Activated CD8-positive, alpha-beta T cell treated with anti-CD3 and anti-CD28 coated beads for 36 hours (primary cell): ENCODE measurements around the gene TCF25. TPM values are rescaled to one million over a fixed set of nuclear protein-coding genes. Genes with fewer than 3 reads are reported as not detected.

ENCODE experiments used
- ATAC-seq: fragments of 200-7000 bp; cut with Tn5 transposase; one replicate; pipeline ENCODE4 v1.10.0; 2021; ENCODE audit warnings: mild to moderate bottlenecking, moderate library complexity
- CTCF ChIA-PET: fragments of 350-600 bp; sonication (Branson Sonifier 250); formaldehyde crosslinking; loops from one replicate; lab custom pipeline; 2021; ENCODE audit warnings: antibody characterized with exemption; lab: Charles Lee
- POLR2A ChIA-PET: fragments of 350-600 bp; sonication (Branson Sonifier 250); formaldehyde crosslinking; loops from one replicate; lab custom pipeline; 2021; ENCODE audit warnings: antibody characterized with exemption; lab: Charles Lee
- DNase-seq: peaks from one replicate; pipeline ENCODE4 v3.0.0-alpha.2; 2020
- H3K27ac Mint-ChIP-seq: one replicate; pipeline ENCODE4 v1.8.0; 2021; ENCODE audit warnings: mild to moderate bottlenecking, mixed read lengths
- H3K27me3 Mint-ChIP-seq: one replicate; pipeline ENCODE4 v1.8.0; 2021; ENCODE audit warnings: mixed read lengths
- H3K36me3 Mint-ChIP-seq: one replicate; pipeline ENCODE4 v1.8.0; 2021; ENCODE audit warnings: low read depth, mixed read lengths
- H3K4me1 Mint-ChIP-seq: one replicate; pipeline ENCODE4 v1.8.0; 2021; ENCODE audit warnings: low read depth, mixed read lengths
- H3K4me3 Mint-ChIP-seq: one replicate; pipeline ENCODE4 v1.8.0; 2021; ENCODE audit warnings: mild to moderate bottlenecking, moderate library complexity, mixed read lengths
- H3K9me3 Mint-ChIP-seq: one replicate; pipeline ENCODE4 v1.8.0; 2021; ENCODE audit warnings: mixed read lengths
- intact Hi-C: fragments of 100-400 bp; cut with micrococcal nuclease; formaldehyde crosslinking; loops from one replicate; pipeline ENCODE4 v1.10.0; 2022
- total RNA-seq, 2 experiments: library from RNA; stranded (reverse); gene quantifications; one replicate each; pipeline ENCODE4 v1.2.3, GENCODE V29; 2021
- TF ChIP-seq, protein P1 (sequence below): fragments of 200-600 bp; IDR thresholded peaks from one replicate; pipeline ENCODE4 v1.8.0; 2022; ENCODE audit warnings: antibody characterized with exemption, mild to moderate bottlenecking

The TCF25 gene
- total RNA-seq, 2 experiments from 2014 or later: 138 to 149 TPM

DNA sequence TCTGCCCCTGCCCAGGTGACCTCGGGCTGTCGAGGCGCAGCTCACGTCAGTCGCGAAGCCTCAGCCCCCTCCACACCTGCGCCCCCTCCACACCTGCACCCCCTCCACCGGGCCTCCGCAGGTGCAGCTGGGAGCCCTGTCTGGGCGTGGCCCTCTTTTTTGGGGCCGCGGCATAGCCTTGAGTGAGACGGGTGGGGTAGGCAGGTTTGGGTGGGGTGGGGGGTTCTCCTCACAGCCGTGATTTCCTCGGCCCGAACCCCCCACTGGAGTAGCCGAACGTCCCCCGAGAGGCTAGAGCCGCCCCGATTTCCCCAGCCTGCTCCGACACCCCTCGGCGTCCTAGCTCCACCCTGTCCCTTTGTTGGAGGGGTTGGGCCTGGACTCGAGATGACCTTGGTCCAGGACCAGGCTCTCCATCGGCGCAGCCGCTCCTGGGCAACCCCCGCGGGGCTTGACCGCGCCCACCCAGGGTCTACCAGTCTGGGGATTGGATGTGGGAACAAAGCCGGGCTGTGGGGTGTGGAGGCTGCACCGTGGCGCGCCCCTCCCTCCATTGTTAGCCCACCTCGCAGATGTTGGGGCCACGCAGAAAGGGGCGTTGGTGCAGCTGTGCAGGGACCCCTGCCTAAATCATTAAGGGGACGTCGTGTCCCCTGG, 50.4 kb downstream of the TCF25 start:
- H3K9me3 Mint-ChIP-seq: no peaks in the 10 kb centered on the region
- intact Hi-C loops: no loop called here
- no peak overlapping the region for H3K4me3 Mint-ChIP-seq
- POLR2A ChIA-PET: interaction anchor here (0.9 kb wide), 1 partner anchor 48 kb away, joined by 3 read pairs; no protein-coding TSS in a partner anchor
- no peak for ATAC-seq
- no peak overlapping the region for H3K27ac Mint-ChIP-seq
- no peaks in the 10 kb centered on the region for H3K36me3 Mint-ChIP-seq
- TF ChIP-seq, protein P1, sequence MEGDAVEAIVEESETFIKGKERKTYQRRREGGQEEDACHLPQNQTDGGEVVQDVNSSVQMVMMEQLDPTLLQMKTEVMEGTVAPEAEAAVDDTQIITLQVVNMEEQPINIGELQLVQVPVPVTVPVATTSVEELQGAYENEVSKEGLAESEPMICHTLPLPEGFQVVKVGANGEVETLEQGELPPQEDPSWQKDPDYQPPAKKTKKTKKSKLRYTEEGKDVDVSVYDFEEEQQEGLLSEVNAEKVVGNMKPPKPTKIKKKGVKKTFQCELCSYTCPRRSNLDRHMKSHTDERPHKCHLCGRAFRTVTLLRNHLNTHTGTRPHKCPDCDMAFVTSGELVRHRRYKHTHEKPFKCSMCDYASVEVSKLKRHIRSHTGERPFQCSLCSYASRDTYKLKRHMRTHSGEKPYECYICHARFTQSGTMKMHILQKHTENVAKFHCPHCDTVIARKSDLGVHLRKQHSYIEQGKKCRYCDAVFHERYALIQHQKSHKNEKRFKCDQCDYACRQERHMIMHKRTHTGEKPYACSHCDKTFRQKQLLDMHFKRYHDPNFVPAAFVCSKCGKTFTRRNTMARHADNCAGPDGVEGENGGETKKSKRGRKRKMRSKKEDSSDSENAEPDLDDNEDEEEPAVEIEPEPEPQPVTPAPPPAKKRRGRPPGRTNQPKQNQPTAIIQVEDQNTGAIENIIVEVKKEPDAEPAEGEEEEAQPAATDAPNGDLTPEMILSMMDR: no peak
- peaks cover 46% of the 10 kb centered on the region for H3K27me3 Mint-ChIP-seq
- CTCF ChIA-PET: interaction anchor here (1.2 to 3.2 kb wide), 2 partner anchors 13 to 64 kb away, joined by 3 to 18 read pairs; no protein-coding TSS in a partner anchor
- peaks cover 34% of the 10 kb centered on the region for H3K4me1 Mint-ChIP-seq
- no peak for DNase-seq

DNA sequence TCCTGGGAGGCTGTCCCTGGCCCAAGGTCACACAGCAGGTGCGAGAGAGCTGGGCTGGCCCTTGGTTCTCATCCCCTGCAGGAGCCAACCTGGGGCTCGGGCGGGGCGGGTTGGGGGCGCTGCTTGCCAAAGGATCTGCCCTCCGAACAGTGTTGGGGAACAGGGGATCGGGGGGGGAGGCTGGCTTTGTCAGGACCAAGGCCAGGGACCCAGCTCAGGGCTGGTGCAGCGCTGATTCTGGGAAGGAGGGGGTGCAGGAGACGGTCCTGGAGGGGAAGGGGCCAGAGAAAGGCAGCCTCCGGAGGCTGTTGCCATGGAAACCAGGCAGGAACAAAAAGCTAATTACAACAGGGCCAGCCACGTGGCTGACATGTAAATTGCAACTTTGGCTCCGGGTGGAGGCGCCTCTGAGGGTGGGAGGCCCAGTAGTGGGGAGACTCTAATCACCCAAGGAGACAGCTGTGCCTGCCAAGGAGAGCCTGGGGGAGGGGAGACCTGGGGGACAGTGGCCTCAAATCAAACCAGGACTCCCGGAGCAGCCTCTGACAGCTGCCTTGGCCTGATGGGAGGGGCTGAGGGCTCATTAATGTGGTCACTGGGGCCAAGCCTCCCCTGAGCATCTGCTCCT, 51.0 kb downstream of the TCF25 start:
- Mint-ChIP-seq H3K36me3 (no peaks in the 10 kb centered on the region), H3K4me1 (peaks cover 30% of the 10 kb centered on the region), H3K9me3 (no peaks in the 10 kb centered on the region), H3K27me3 (peaks cover 44% of the 10 kb centered on the region), H3K4me3 (no peak overlapping the region), H3K27ac (no peak overlapping the region)
- CTCF ChIA-PET: interaction anchor here (1.2 to 3.2 kb wide), 2 partner anchors 14 to 64 kb away, joined by 3 to 18 read pairs; no protein-coding TSS in a partner anchor
- DNase-seq: peak; percentile 42
- TF ChIP-seq, protein P1: no peak
- ATAC-seq: no peak
- POLR2A ChIA-PET: interaction anchor here (0.8 to 1.3 kb wide), 3 partner anchors 14 to 198 kb away, joined by 3 to 4 read pairs (median 3); no protein-coding TSS in a partner anchor
- intact Hi-C loops: no loop called here

DNA sequence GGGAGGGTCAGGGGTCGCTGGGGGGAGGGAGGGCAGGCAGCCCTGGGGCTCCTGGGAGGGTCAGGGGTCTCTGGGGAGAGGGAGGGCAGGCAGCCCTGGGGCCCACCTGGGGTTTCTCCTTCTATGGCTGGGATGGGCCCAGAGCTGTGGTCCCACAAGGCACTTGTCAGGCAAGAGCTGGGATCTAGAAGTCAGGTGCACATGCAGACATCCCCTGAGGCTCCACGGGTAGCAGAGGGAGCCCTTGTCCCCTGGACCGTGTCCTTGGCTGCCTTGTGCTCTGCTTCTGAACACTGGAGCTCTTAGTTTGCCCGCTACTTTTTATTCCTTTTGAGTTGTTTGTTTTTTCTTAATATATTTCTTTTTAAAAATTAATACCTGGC, 51.5 kb downstream of the TCF25 start:
- ATAC-seq (no peak), DNase-seq (no peak)
- POLR2A ChIA-PET: interaction anchor here (0.8 to 1.3 kb wide), 3 partner anchors 14 to 198 kb away, joined by 3 to 4 read pairs (median 3); no protein-coding TSS in a partner anchor
- H3K4me1 Mint-ChIP-seq: peaks cover 26% of the 10 kb centered on the region
- no peak overlapping the region for H3K27ac Mint-ChIP-seq
- H3K9me3 Mint-ChIP-seq: no peaks in the 10 kb centered on the region
- H3K27me3 Mint-ChIP-seq: peaks cover 39% of the 10 kb centered on the region
- TF ChIP-seq, protein P1: no peak
- no peak overlapping the region for H3K4me3 Mint-ChIP-seq
- no peaks in the 10 kb centered on the region for H3K36me3 Mint-ChIP-seq
- CTCF ChIA-PET: no interaction called here
- intact Hi-C loops: no loop called here

DNA sequence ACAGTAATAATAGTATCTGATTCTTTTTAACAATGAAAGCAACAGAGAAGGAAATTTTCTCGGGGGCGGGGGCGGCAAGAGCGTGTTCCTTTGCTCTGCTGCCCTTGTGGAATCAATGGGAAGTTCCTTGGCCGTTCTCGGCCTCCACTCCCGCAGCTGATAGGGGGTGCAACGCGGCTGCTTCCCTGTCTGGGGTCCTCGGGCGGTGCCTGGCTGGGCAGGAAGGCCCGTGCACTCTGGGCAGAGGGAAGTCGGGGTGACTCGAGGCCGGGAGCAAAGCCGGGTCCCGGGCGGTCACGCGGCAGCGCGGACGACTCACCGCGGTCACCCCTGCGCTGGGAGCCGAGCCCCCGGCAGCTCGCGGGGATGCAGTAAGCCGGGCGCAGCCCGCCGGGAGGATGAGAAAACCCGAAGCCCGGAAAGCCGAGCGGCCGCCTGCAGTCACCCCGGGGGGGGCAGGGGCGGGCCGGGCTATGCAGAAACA, 52.2 kb downstream of the TCF25 start:
- ChIA-PET CTCF (no interaction called here), POLR2A (interaction anchor here (0.6 to 1.3 kb wide), 3 partner anchors 15 to 88 kb away, joined by 3 to 4 read pairs (median 3); no protein-coding TSS in a partner anchor)
- no peaks in the 10 kb centered on the region for H3K36me3 Mint-ChIP-seq
- H3K9me3 Mint-ChIP-seq: no peaks in the 10 kb centered on the region
- TF ChIP-seq, protein P1: no peak
- intact Hi-C loops: no loop called here
- H3K4me1 Mint-ChIP-seq: peaks cover 20% of the 10 kb centered on the region
- H3K27ac Mint-ChIP-seq: no peak overlapping the region
- DNase-seq (no peak), ATAC-seq (no peak)
- no peak overlapping the region for H3K4me3 Mint-ChIP-seq
- peaks cover 37% of the 10 kb centered on the region for H3K27me3 Mint-ChIP-seq
